ENCODE results near the gene CNTNAP2.

- TF ChIP-seq POLR2AphosphoS5 (IDR thresholded peaks at IDR 0.05) (no peak), CTCF (IDR thresholded peaks at IDR 0.05) (no peak), EP300 (IDR thresholded peaks at IDR 0.05) (no peak), POLR2A (IDR thresholded peaks at IDR 0.05) (no peak)
These were observed 1518.7 kb downstream of the CNTNAP2 start for GRCh38 chr7:147635288-147635687.

Data from stomach (tissue), 4 donors.